ENCODE results near the gene RFNG. TPM values are rescaled to one million over a fixed set of nuclear protein-coding genes. Genes with fewer than 3 reads are reported as not detected.
A peak's percentile ranks its signal among the peaks of the same experiment; 100 is the strongest.

The RFNG gene
- total RNA-seq, 1 experiment from 2014 or later = 40.4 TPM

DNA sequence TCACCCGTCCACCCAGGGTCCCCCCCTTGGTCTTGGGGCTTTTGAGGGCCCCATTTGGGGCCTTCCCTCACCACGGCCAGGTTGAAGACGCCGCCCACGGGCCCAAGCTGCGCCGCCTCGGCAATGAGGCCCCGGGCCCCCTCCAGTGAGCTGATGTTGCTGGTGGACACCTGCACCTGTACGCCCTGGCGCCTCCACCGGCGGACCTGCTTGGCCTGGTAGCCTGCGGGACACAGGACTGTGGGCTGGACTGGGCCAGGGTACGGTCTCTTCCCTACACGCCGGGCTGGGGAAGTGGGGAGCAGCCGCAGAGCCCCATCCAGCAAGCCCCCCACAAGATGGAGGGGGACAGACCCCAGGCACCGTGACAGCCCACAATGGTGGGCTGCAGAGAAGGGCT lies 30.8 kb upstream of the RFNG start:
- Histone ChIP-seq H3K36me3 (ENCODE audit: low read depth) (no peaks in the 10 kb centered on the region), H3K79me2 (ENCODE audit: low read depth) (no peaks in the 10 kb centered on the region), H3K4me1 (replicated peaks; ENCODE audit: insufficient read depth) (no peaks in the 10 kb centered on the region), H3K4me3 (no peak overlapping the region), H3K4me2 (no peak overlapping the region), H3F3A (ENCODE audit: insufficient read depth, low read depth) (peaks cover 6% of the 10 kb centered on the region; the same call in 1 of the 2 replicates), H3K9me2 (ENCODE audit: insufficient read depth) (no peaks in the 10 kb centered on the region), H4K20me1 (ENCODE audit: insufficient read depth) (peaks cover 14% of the 10 kb centered on the region), H3K9me3 (ENCODE audit: insufficient read depth, low read depth) (no peaks in the 10 kb centered on the region), H3K27me3 (ENCODE audit: insufficient read depth, low read depth) (no peaks in the 10 kb centered on the region), H2AFZ (no peak overlapping the region), H3K27ac (no peak overlapping the region)
- CTCF ChIA-PET = no interaction called here
- DNase-seq = no peak
- intact Hi-C loops (cut with micrococcal nuclease; ENCODE audit: unreplicated experiment) = no loop called here
- POLR2A ChIA-PET (ENCODE audit: unreplicated experiment) = no interaction called here
- no peak for TF ChIP-seq EZH2 (IDR thresholded peaks at IDR 0.05; ENCODE audit: low read depth)
- no peak for TF ChIP-seq CTCF (conservative IDR thresholded peaks at IDR 0.05)
- TSS peak; percentile 6 for BruUV-seq (replicated peaks)

- peaks cover 7% of the 10 kb centered on the region; the same call in 1 of the 2 replicates for H3F3A ChIP-seq (ENCODE audit: insufficient read depth, low read depth)
- no peaks in the 10 kb centered on the region for H3K27me3 ChIP-seq (ENCODE audit: insufficient read depth, low read depth)
- no TSS peak for BruUV-seq (replicated peaks)
- no peak overlapping the region for H2AFZ ChIP-seq
- intact Hi-C loops (cut with micrococcal nuclease; ENCODE audit: unreplicated experiment) = no loop called here
- H3K9me2 ChIP-seq (ENCODE audit: insufficient read depth) = no peaks in the 10 kb centered on the region
- no peaks in the 10 kb centered on the region for H3K79me2 ChIP-seq (ENCODE audit: low read depth)
- no peak overlapping the region for H3K27ac ChIP-seq
- H4K20me1 ChIP-seq (ENCODE audit: insufficient read depth) = peaks cover 14% of the 10 kb centered on the region
- no peak overlapping the region for H3K4me3 ChIP-seq
- ChIA-PET POLR2A (ENCODE audit: unreplicated experiment) (no interaction called here), CTCF (no interaction called here)
- no peaks in the 10 kb centered on the region for H3K9me3 ChIP-seq (ENCODE audit: insufficient read depth, low read depth)
- DNase-seq = no peak
- no peaks in the 10 kb centered on the region for H3K4me1 ChIP-seq (replicated peaks; ENCODE audit: insufficient read depth)
- no peak for TF ChIP-seq EZH2 (IDR thresholded peaks at IDR 0.05; ENCODE audit: low read depth)
- no peaks in the 10 kb centered on the region for H3K36me3 ChIP-seq (ENCODE audit: low read depth)
- H3K4me2 ChIP-seq = no peak overlapping the region
Measured at GRCh38 chr17:82081966-82082365, 30.4 kb upstream of the RFNG start.

- POLR2A ChIA-PET (ENCODE audit: unreplicated experiment) = no interaction called here
- Histone ChIP-seq H3K4me2 (no peak overlapping the region), H3F3A (ENCODE audit: insufficient read depth, low read depth) (peaks cover 11% of the 10 kb centered on the region), H3K27ac (no peak overlapping the region), H3K27me3 (ENCODE audit: insufficient read depth, low read depth) (no peaks in the 10 kb centered on the region), H2AFZ (no peak overlapping the region), H3K9me2 (ENCODE audit: insufficient read depth) (no peaks in the 10 kb centered on the region), H3K9me3 (ENCODE audit: insufficient read depth, low read depth) (no peaks in the 10 kb centered on the region), H3K4me1 (replicated peaks; ENCODE audit: insufficient read depth) (no peaks in the 10 kb centered on the region), H3K79me2 (ENCODE audit: low read depth) (no peaks in the 10 kb centered on the region), H3K36me3 (ENCODE audit: low read depth) (no peaks in the 10 kb centered on the region), H3K4me3 (no peak overlapping the region), H4K20me1 (ENCODE audit: insufficient read depth) (peaks cover 14% of the 10 kb centered on the region)
- no TSS peak for BruUV-seq (replicated peaks)
- no peak for TF ChIP-seq CTCF (conservative IDR thresholded peaks at IDR 0.05)
- no peak for TF ChIP-seq EZH2 (IDR thresholded peaks at IDR 0.05; ENCODE audit: low read depth)
- DNase-seq = no peak
- CTCF ChIA-PET = no interaction called here
- intact Hi-C loops (cut with micrococcal nuclease; ENCODE audit: unreplicated experiment) = no loop called here
Measured at GRCh38 chr17:82081546-82081945, 29.9 kb upstream of the RFNG start.

DNA sequence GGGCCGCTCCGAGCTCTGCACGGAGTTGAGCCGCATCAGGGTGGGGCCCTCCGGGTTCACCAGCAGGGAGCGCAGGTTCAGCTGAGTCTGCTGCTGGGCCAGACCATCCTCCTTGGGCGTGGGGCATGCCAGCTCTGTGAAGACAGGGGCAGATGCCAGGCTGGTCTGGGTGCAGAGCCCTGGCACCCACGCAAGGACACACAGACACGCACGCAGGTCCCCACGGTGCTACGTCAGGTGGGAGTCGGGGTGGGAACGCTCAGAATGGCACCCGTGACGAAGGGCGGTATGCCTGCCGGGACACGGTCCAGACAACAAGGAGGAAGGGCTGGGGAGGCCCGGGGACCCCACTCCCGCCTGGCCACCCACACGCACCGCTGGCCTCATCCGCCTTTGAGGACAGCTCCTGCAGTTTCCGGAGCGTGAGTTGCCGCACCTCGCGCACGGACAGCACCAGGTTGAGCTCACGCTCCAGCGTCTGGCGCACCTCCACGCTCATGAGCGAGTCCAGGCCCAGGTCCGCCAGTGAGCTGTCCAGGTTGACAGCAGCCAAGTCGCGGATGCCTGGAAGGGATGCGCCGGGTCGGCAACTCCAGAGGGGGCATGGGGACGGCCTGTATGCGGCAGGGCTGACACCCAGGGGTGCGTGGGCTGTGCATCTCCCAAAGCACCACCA lies 29.3 kb upstream of the RFNG start:
- Histone ChIP-seq H2AFZ (no peak overlapping the region), H3K9me2 (ENCODE audit: insufficient read depth) (no peaks in the 10 kb centered on the region), H3K4me2 (no peak overlapping the region), H3K79me2 (ENCODE audit: low read depth) (no peaks in the 10 kb centered on the region), H3K4me1 (replicated peaks; ENCODE audit: insufficient read depth) (no peaks in the 10 kb centered on the region), H3K4me3 (no peak overlapping the region), H3K36me3 (ENCODE audit: low read depth) (no peaks in the 10 kb centered on the region), H3K27ac (no peak overlapping the region), H3F3A (ENCODE audit: insufficient read depth, low read depth) (peaks cover 17% of the 10 kb centered on the region), H4K20me1 (ENCODE audit: insufficient read depth) (peaks cover 14% of the 10 kb centered on the region), H3K9me3 (ENCODE audit: insufficient read depth, low read depth) (no peaks in the 10 kb centered on the region), H3K27me3 (ENCODE audit: insufficient read depth, low read depth) (no peaks in the 10 kb centered on the region)
- intact Hi-C loops (cut with micrococcal nuclease; ENCODE audit: unreplicated experiment) = no loop called here
- no peak for DNase-seq
- POLR2A ChIA-PET (ENCODE audit: unreplicated experiment) = no interaction called here
- TF ChIP-seq EZH2 (IDR thresholded peaks at IDR 0.05; ENCODE audit: low read depth) (no peak), CTCF (conservative IDR thresholded peaks at IDR 0.05) (no peak)
- CTCF ChIA-PET = no interaction called here
- no TSS peak for BruUV-seq (replicated peaks)

All from PC-9 (cell line).